ENCODE data around the gene SPG7. TPM values are rescaled to one million over a fixed set of nuclear protein-coding genes. Genes with fewer than 3 reads are reported as not detected.

Gene SPG7
- total RNA-seq, 1 experiment from 2014 or later, result 125 TPM

GRCh38 chr16:89605186-89605970, 97.2 kb downstream of the SPG7 start:
- no peak for DNase-seq (ENCODE audit: low spot score)
- in situ Hi-C loops (cut with HindIII; ENCODE audit: low sequenced_read_pairs), result no loop called here

DNA sequence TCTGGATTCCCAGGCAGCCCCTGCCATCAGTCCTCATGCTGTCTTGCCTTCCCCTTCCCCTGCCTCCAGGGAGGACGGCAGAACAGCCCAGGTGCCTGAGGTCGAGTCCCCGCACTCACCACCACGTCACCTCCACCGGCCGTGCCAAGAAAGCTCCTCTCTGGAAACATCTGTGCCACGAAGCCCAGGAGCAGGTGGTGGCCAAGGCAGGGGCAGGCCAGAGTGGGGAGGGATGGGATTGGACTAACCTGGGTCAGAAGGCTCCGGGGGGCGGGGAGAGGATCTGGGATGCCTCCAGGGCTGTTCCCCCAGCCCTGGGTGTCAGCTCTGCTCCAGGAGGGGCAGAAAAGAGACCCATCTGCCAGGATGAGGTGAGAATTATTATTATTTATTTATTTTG, 97.8 kb downstream of the SPG7 start:
- no peak for DNase-seq (ENCODE audit: low spot score)
- in situ Hi-C loops (cut with HindIII; ENCODE audit: low sequenced_read_pairs), result no loop called here

Other genes starting within 250 kb of the SPG7 start
- gene ANKRD11, start 17.8 kb upstream of the SPG7 start, total RNA-seq (2014; rRNA removed; shearing (Covaris generic)), result 42.6 and 55.3 TPM in 2 replicates
- 5,258 and 7,265 TPM in 2 replicates for gene RPL13, start 52.3 kb downstream of the SPG7 start, total RNA-seq (2014; rRNA removed; shearing (Covaris generic))
- 5.1 and 17.0 TPM in 2 replicates for gene CPNE7, start 67.4 kb downstream of the SPG7 start, total RNA-seq (2014; rRNA removed; shearing (Covaris generic))
- 0.55 TPM in 1 of 2 replicates, not detected in the other for gene DPEP1, start 105.2 kb downstream of the SPG7 start, total RNA-seq (2014; rRNA removed; shearing (Covaris generic))
- gene CHMP1A, start 149.3 kb downstream of the SPG7 start, total RNA-seq (2014; rRNA removed; shearing (Covaris generic)), result 198 and 238 TPM in 2 replicates
- gene SPATA33, start 149.4 kb downstream of the SPG7 start, total RNA-seq (2014; rRNA removed; shearing (Covaris generic)), result 2.9 and 7.3 TPM in 2 replicates
- 57.2 and 58.8 TPM in 2 replicates for gene CDK10, start 178.3 kb downstream of the SPG7 start, total RNA-seq (2014; rRNA removed; shearing (Covaris generic))
- gene SPATA2L, start 193.3 kb downstream of the SPG7 start, total RNA-seq (2014; rRNA removed; shearing (Covaris generic)), result 94.8 and 114 TPM in 2 replicates
- gene VPS9D1, start 212.5 kb downstream of the SPG7 start, total RNA-seq (2014; rRNA removed; shearing (Covaris generic)), result 7.3 and 7.6 TPM in 2 replicates
- gene ZNF276, start 213.1 kb downstream of the SPG7 start, total RNA-seq (2014; rRNA removed; shearing (Covaris generic)), result 7.8 and 19.9 TPM in 2 replicates